GM12891 (cell line): ENCODE data around the gene CHRNA4.

Source experiments
- POLR2A ChIP-seq: IDR thresholded peaks from 2 replicates; pipeline ENCODE4 v1.6.1; 2011; ENCODE audit warnings: low read depth, low read length, control low read depth
- POLR2AphosphoS5 ChIP-seq: IDR thresholded peaks from 2 replicates; pipeline ENCODE4 v1.6.1; 2011; ENCODE audit warnings: low read depth, low read length, control low read depth
- POU2F2 ChIP-seq: IDR thresholded peaks from 2 replicates; pipeline ENCODE4 v1.6.1; 2011; ENCODE audit warnings: low read depth, mild to moderate bottlenecking, control low read depth, low read length, moderate library complexity

GRCh38 chr20:63347081-63347741, 13.9 kb downstream of the CHRNA4 start:
- TF ChIP-seq POU2F2, result no peak
- no peak for TF ChIP-seq POLR2A
- no peak for TF ChIP-seq POLR2AphosphoS5
